WTC11 (cell line): ENCODE measurements around the gene SOCS1. TPM values are rescaled to one million over a fixed set of nuclear protein-coding genes. Genes with fewer than 3 reads are reported as not detected.

ENCODE experiments used
- ATAC-seq: fragments of 200-7000 bp; cut with Tn5 transposase; 2 replicates; pipeline ENCODE4 v1.10.0; 2021; ENCODE audit warnings: mild to moderate bottlenecking, moderate library complexity
- CTCF ChIA-PET: fragments of 300-600 bp; sonication (Branson Sonifier 250); formaldehyde crosslinking; loops from one replicate; lab custom pipeline; 2021; ENCODE audit warnings: antibody characterized with exemption; lab: Charles Lee
- POLR2A ChIA-PET: fragments of 350-600 bp; sonication (Branson Sonifier 250); formaldehyde crosslinking; loops from one replicate; lab custom pipeline; 2021; ENCODE audit warnings: antibody characterized with exemption; lab: Charles Lee
- DNase-seq: peaks from one replicate; pipeline ENCODE4 v3.0.0; 2021; ENCODE audit warnings: low spot score
- H3K27ac Mint-ChIP-seq: 2 replicates; pipeline ENCODE4 v1.8.0; 2021; ENCODE audit warnings: mixed read lengths
- H3K27me3 Mint-ChIP-seq: 2 replicates; pipeline ENCODE4 v1.8.0; 2021; ENCODE audit warnings: low read depth, mild to moderate bottlenecking, moderate library complexity, mixed read lengths
- H3K36me3 Mint-ChIP-seq: 2 replicates; pipeline ENCODE4 v1.8.0; 2021; ENCODE audit warnings: mixed read lengths
- H3K4me1 Mint-ChIP-seq: 2 replicates; pipeline ENCODE4 v1.8.0; 2022; ENCODE audit warnings: mixed read lengths
- H3K4me3 Mint-ChIP-seq: 2 replicates; pipeline ENCODE4 v1.8.0; 2021; ENCODE audit warnings: mild to moderate bottlenecking, moderate library complexity, mixed read lengths
- H3K9me3 Mint-ChIP-seq: 2 replicates; pipeline ENCODE4 v1.8.0; 2021; ENCODE audit warnings: mixed read lengths
- AFF4 ChIP-seq: sonication (generic); formaldehyde crosslinking; IDR thresholded peaks from 2 replicates; pipeline ENCODE4 v1.8.1; 2023; ENCODE audit warnings: mild to moderate bottlenecking, missing genetic modification reagents, borderline replicate concordance
- EMX1 ChIP-seq: fragments of 250-450 bp; sonication (Bioruptor Pico); IDR thresholded peaks from 2 replicates; pipeline ENCODE4 v1.8.0; 2021; ENCODE audit warnings: mild to moderate bottlenecking
- ETV6 ChIP-seq: sonication (generic); formaldehyde crosslinking; IDR thresholded peaks from 2 replicates; pipeline ENCODE4 v1.8.1; 2022; ENCODE audit warnings: mild to moderate bottlenecking, missing genetic modification reagents
- FOXK1 ChIP-seq: sonication (generic); formaldehyde crosslinking; IDR thresholded peaks from 2 replicates; pipeline ENCODE4 v1.8.0; 2022; ENCODE audit warnings: mild to moderate bottlenecking, moderate library complexity, missing genetic modification reagents
- FOXP1 ChIP-seq: sonication (generic); formaldehyde crosslinking; IDR thresholded peaks from 2 replicates; pipeline ENCODE4 v1.8.0; 2022; ENCODE audit warnings: missing genetic modification reagents, mild to moderate bottlenecking, moderate library complexity, borderline replicate concordance
- IRF1 ChIP-seq: sonication (generic); formaldehyde crosslinking; IDR thresholded peaks from 2 replicates; pipeline ENCODE4 v1.8.0; 2023; ENCODE audit warnings: missing genetic modification reagents
- MYBL2 ChIP-seq: sonication (generic); formaldehyde crosslinking; IDR thresholded peaks from 2 replicates; pipeline ENCODE4 v1.8.1; 2023; ENCODE audit warnings: mild to moderate bottlenecking, moderate library complexity, missing genetic modification reagents
- NR2C2 ChIP-seq: sonication (generic); formaldehyde crosslinking; IDR thresholded peaks from 2 replicates; pipeline ENCODE4 v1.8.0; 2022; ENCODE audit warnings: mild to moderate bottlenecking, missing genetic modification reagents
- SMAD3 ChIP-seq: sonication (generic); formaldehyde crosslinking; IDR thresholded peaks from 2 replicates; pipeline ENCODE4 v1.8.0; 2022; ENCODE audit warnings: missing genetic modification reagents, mild to moderate bottlenecking, borderline replicate concordance
- TCF7 ChIP-seq: sonication (generic); formaldehyde crosslinking; IDR thresholded peaks from 2 replicates; pipeline ENCODE4 v1.8.0; 2022; ENCODE audit warnings: mild to moderate bottlenecking, low read depth, missing genetic modification reagents, moderate library complexity
- TEAD1 ChIP-seq: sonication (generic); formaldehyde crosslinking; IDR thresholded peaks from 2 replicates; pipeline ENCODE4 v1.8.0; 2022; ENCODE audit warnings: mild to moderate bottlenecking, missing genetic modification reagents
- USF2 ChIP-seq: sonication (generic); formaldehyde crosslinking; IDR thresholded peaks from 2 replicates; pipeline ENCODE4 v1.8.1; 2023; ENCODE audit warnings: mild to moderate bottlenecking, missing genetic modification reagents, moderate library complexity
- ZBTB21 ChIP-seq: sonication (generic); formaldehyde crosslinking; IDR thresholded peaks from 2 replicates; pipeline ENCODE4 v1.8.1; 2023; ENCODE audit warnings: mild to moderate bottlenecking, missing genetic modification reagents, borderline replicate concordance
- ZNF281 ChIP-seq: sonication (generic); formaldehyde crosslinking; IDR thresholded peaks from 2 replicates; pipeline ENCODE4 v1.8.0; 2023; ENCODE audit warnings: mild to moderate bottlenecking, missing genetic modification reagents
- ZNF317 ChIP-seq: sonication (generic); formaldehyde crosslinking; IDR thresholded peaks from 2 replicates; pipeline ENCODE4 v1.8.1; 2023; ENCODE audit warnings: low read depth, mild to moderate bottlenecking, moderate library complexity, missing genetic modification reagents, borderline replicate concordance
- ZNF671 ChIP-seq: fragments of 250-450 bp; sonication (Bioruptor Pico); IDR thresholded peaks from 2 replicates; pipeline ENCODE4 v1.8.0; 2021; ENCODE audit warnings: mild to moderate bottlenecking
- ZSCAN18 ChIP-seq: fragments of 250-450 bp; sonication (Bioruptor Pico); IDR thresholded peaks from 2 replicates; pipeline ENCODE4 v2.1.2; 2022; ENCODE audit warnings: mild to moderate bottlenecking, moderate library complexity
- total RNA-seq: library from RNA; stranded (reverse); gene quantifications from 3 replicates; pipeline ENCODE4 v1.2.3, GENCODE V29; 2021

The SOCS1 gene
- total RNA-seq, 1 experiment from 2014 or later = 62.3 TPM

- ATAC-seq (no peak), DNase-seq (no peak)
- no peak overlapping the region for H3K4me3 Mint-ChIP-seq
- TF ChIP-seq USF2 (CRISPR knock-in tag) (no peak), NR2C2 (CRISPR knock-in tag) (no peak), ETV6 (no peak), ZNF281 (CRISPR knock-in tag) (no peak)
- H3K36me3 Mint-ChIP-seq = no peaks in the 10 kb centered on the region
- H3K27ac Mint-ChIP-seq = no peak overlapping the region
- peaks cover 13% of the 10 kb centered on the region for H3K4me1 Mint-ChIP-seq
- ChIA-PET CTCF (interaction anchor here (0.9 to 3.3 kb wide), 3 partner anchors 11 to 109 kb away, joined by 3 to 13 read pairs (median 8); partner anchors contain the start of gene PRM3), POLR2A (no interaction called here)
- no peaks in the 10 kb centered on the region for H3K9me3 Mint-ChIP-seq
- no peaks in the 10 kb centered on the region; the same call in 1 of the 2 replicates for H3K27me3 Mint-ChIP-seq
Measured at GRCh38 chr16:11262915-11263314, 6.9 kb upstream of the SOCS1 start.

GRCh38 chr16:11260596-11260966, 4.6 kb upstream of the SOCS1 start:
- H3K4me1 Mint-ChIP-seq = peaks cover 21% of the 10 kb centered on the region
- no peak for ATAC-seq
- H3K4me3 Mint-ChIP-seq = no peak overlapping the region
- DNase-seq = no peak
- CTCF ChIA-PET = interaction anchor here (0.8 to 3.3 kb wide), 8 partner anchors 12 to 111 kb away, joined by 3 to 13 read pairs (median 4); partner anchors contain the start of gene PRM2
- POLR2A ChIA-PET = interaction anchor here (0.6 to 1.1 kb wide), 3 partner anchors 48 to 301 kb away, joined by 3 read pairs; no protein-coding TSS in a partner anchor
- no peaks in the 10 kb centered on the region for H3K9me3 Mint-ChIP-seq
- H3K27ac Mint-ChIP-seq = 0 out of 2 replicates have a peak overlapping the region, but pooled peaks have one; percentile 39
- no peaks in the 10 kb centered on the region; the same call in 1 of the 2 replicates for H3K27me3 Mint-ChIP-seq
- TF ChIP-seq TCF7 (no peak), MYBL2 (CRISPR knock-in tag) (no peak), ZSCAN18 (CRISPR knock-in tag) (no peak), ZBTB21 (CRISPR knock-in tag) (no peak), FOXK1 (CRISPR knock-in tag) (no peak), TEAD1 (no peak), AFF4 (CRISPR knock-in tag) (no peak), SMAD3 (no peak), FOXP1 (CRISPR knock-in tag) (no peak), IRF1 (CRISPR knock-in tag) (no peak), ZNF317 (no peak), ZNF671 (CRISPR knock-in tag) (no peak), EMX1 (CRISPR knock-in tag) (no peak)
- no peaks in the 10 kb centered on the region for H3K36me3 Mint-ChIP-seq
